Colonic mucosa (tissue), 4 donors: ENCODE results near the gene HGS. TPM values are rescaled to one million over a fixed set of nuclear protein-coding genes. Genes with fewer than 3 reads are reported as not detected.
"Not testable (repeated sequence)": the region's sequence is repeated elsewhere in the genome, so short reads cannot be mapped to it uniquely, and the experiment has no call there.

Experiments used
- DNase-seq: peaks from one replicate; pipeline ENCODE4 v3.0.0-alpha.2; 2020
- H3K27ac ChIP-seq: fragments of 200-600 bp; one replicate; pipeline ENCODE4 v1.8.0; 2021
- H3K27me3 ChIP-seq: fragments of 200-600 bp; one replicate; pipeline ENCODE4 v1.8.0; 2021
- H3K36me3 ChIP-seq: fragments of 200-600 bp; one replicate; pipeline ENCODE4 v1.8.0; 2021
- H3K4me1 ChIP-seq: fragments of 200-600 bp; one replicate; pipeline ENCODE4 v1.8.0; 2021; ENCODE audit warnings: mild to moderate bottlenecking
- H3K4me3 ChIP-seq: fragments of 200-600 bp; one replicate; pipeline ENCODE4 v1.8.0; 2021
- H3K9ac ChIP-seq, 2 donors: one replicate each; pipeline ENCODE4 v1.7.0; 2013; ENCODE audit warnings: control low read depth in 2 of 2, low read depth in 2 of 2, low read length in 2 of 2
- H3K9me3 ChIP-seq: fragments of 200-600 bp; one replicate; pipeline ENCODE4 v1.8.0; 2021
- CTCF ChIP-seq: fragments of 200-600 bp; IDR thresholded peaks from one replicate; pipeline ENCODE4 v1.8.0; 2022; ENCODE audit warnings: antibody characterized with exemption, mild to moderate bottlenecking
- intact Hi-C: fragments of 100-400 bp; cut with DNase I; formaldehyde crosslinking; loops from one replicate; pipeline ENCODE4 v1.14.1; 2022
- total RNA-seq, 2 donors: library from RNA; stranded (reverse); fragmentation: NEBNext Ultra II Directional in 1 of 2; extraction: Animal tissue kit (Norgen Biotek cat#: 25700) in 1 of 2; gene quantifications; one replicate each; pipeline ENCODE4 v1.2.1, GENCODE V29; 2021
- donor health status: healthy.
- donor health status: DM: no; HTN: no; CAD: no.
- donor health status: DM: no; HTN: no; CAD: no.

Gene HGS
- total RNA-seq, 2 donors from 2014 or later, result 75.2 to 131 TPM

- TF ChIP-seq CTCF, result no peak
- no peak overlapping the region for H3K27ac ChIP-seq
- no peak overlapping the region for H3K4me3 ChIP-seq
- intact Hi-C loops, result no loop called here
- H3K9me3 ChIP-seq, result no peaks in the 10 kb centered on the region
- H3K36me3 ChIP-seq, result peaks cover 5% of the 10 kb centered on the region
- no peak for DNase-seq
- no peak overlapping the region for H3K9ac ChIP-seq
- no peaks in the 10 kb centered on the region for H3K27me3 ChIP-seq
- H3K4me1 ChIP-seq, result no peaks in the 10 kb centered on the region
Observed at GRCh38 chr17:81673561-81674258, 10.1 kb upstream of the HGS start.

- H3K4me1 ChIP-seq, H3K27ac ChIP-seq, DNase-seq, H3K4me3 ChIP-seq, H3K9ac ChIP-seq, H3K9me3 ChIP-seq, H3K36me3 ChIP-seq, H3K27me3 ChIP-seq, intact Hi-C loops: not testable (repeated sequence)
- peak; percentile 60 for TF ChIP-seq CTCF
Observed at GRCh38 chr17:81675515-81676221, 8.1 kb upstream of the HGS start.

DNA sequence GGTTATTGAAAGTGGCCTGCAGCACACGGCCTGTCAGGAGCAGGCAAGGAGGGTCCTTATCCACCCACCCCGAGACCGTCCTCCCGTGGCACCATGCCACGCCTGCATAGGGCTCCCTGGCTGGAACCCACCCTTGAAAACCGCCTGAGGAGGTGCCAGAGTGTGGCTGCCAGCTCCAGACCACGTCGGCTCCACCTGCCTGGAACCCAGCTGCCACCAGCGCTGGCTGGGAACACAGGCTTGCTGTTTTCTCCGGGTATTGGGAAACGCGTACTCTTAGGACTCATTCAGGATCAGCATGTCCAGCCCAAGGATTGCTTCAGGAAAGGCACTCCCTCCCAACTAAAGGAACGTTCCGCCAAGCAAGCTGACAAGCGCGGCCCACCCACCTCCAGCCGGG lies 6.9 kb upstream of the HGS start:
- peaks cover 5% of the 10 kb centered on the region for H3K36me3 ChIP-seq
- no peaks in the 10 kb centered on the region for H3K9me3 ChIP-seq
- H3K9ac ChIP-seq, result no peak overlapping the region
- H3K4me1 ChIP-seq, result no peaks in the 10 kb centered on the region
- no peak for DNase-seq
- intact Hi-C loops, result no loop called here
- no peaks in the 10 kb centered on the region for H3K27me3 ChIP-seq
- no peak overlapping the region for H3K4me3 ChIP-seq
- H3K27ac ChIP-seq, result no peak overlapping the region
- TF ChIP-seq CTCF, result no peak

GRCh38 chr17:81680150-81680549 lies 3.7 kb upstream of the HGS start:
- H3K4me3 ChIP-seq, result no peak overlapping the region
- no peak for DNase-seq
- H3K9ac ChIP-seq, result no peak overlapping the region
- no peak overlapping the region for H3K27ac ChIP-seq
- H3K36me3 ChIP-seq, result no peaks in the 10 kb centered on the region
- H3K4me1 ChIP-seq, result peaks cover 6% of the 10 kb centered on the region
- H3K27me3 ChIP-seq, result no peaks in the 10 kb centered on the region
- intact Hi-C loops, result no loop called here
- H3K9me3 ChIP-seq, result no peaks in the 10 kb centered on the region
- TF ChIP-seq CTCF, result no peak

GRCh38 chr17:81681672-81682071 lies 2.1 kb upstream of the HGS start:
- Histone ChIP-seq H3K4me3 (no peak overlapping the region), H3K9ac (no peak overlapping the region), H3K4me1 (peaks cover 8% of the 10 kb centered on the region), H3K9me3 (no peaks in the 10 kb centered on the region), H3K27me3 (no peaks in the 10 kb centered on the region), H3K36me3 (peaks cover 6% of the 10 kb centered on the region), H3K27ac (no peak overlapping the region)
- no peak for TF ChIP-seq CTCF
- intact Hi-C loops, result no loop called here
- no peak for DNase-seq
